ENCODE measurements around the gene MBD3L1. TPM values are rescaled to one million over a fixed set of nuclear protein-coding genes. Genes with fewer than 3 reads are reported as not detected.
A peak's percentile ranks its signal among the peaks of the same experiment; 100 is the strongest.

The MBD3L1 gene
- total and polyA plus RNA-seq, 4 donors = not detected

- H3K4me1 ChIP-seq (ENCODE audit: control insufficient read depth in 1 of 2, insufficient read depth in 2 of 2, low read length in 2 of 2) = no peaks in the 10 kb centered on the region
- H3K27ac ChIP-seq (ENCODE audit: low read depth in 1 of 2, low read length in 2 of 2) = no peak overlapping the region
- peaks cover 3% of the 10 kb centered on the region for H3K9me3 ChIP-seq (ENCODE audit: control insufficient read depth, low read length)
- intact Hi-C loops (cut with DNase I) = no loop called here
- 94 to 95% methylated on average over 5 of the region's 5 CpGs for WGBS, 2 donors
- no peak overlapping the region for H3K4me3 ChIP-seq (ENCODE audit: low read length in 2 of 2)
- DNase-seq (no peak), ATAC-seq (ENCODE audit: low FRiP score) (no peak)
- H3K36me3 ChIP-seq (ENCODE audit: control insufficient read depth in 1 of 2, insufficient read depth in 2 of 2, low read length in 1 of 2) = peaks cover 5 to 25% of the 10 kb centered on the region in 2 donors
- no peaks in the 10 kb centered on the region for H3K27me3 ChIP-seq (ENCODE audit: control insufficient read depth in 1 of 2, insufficient read depth in 2 of 2, low read length in 1 of 2)
Observed at GRCh38 chr19:8826371-8826770, 5.8 kb upstream of the MBD3L1 start.

GRCh38 chr19:8827277-8827676, 4.9 kb upstream of the MBD3L1 start:
- H3K36me3 ChIP-seq (ENCODE audit: control insufficient read depth in 1 of 2, insufficient read depth in 2 of 2, low read length in 1 of 2) = peaks cover 0 to 19% of the 10 kb centered on the region in 2 donors

DNA sequence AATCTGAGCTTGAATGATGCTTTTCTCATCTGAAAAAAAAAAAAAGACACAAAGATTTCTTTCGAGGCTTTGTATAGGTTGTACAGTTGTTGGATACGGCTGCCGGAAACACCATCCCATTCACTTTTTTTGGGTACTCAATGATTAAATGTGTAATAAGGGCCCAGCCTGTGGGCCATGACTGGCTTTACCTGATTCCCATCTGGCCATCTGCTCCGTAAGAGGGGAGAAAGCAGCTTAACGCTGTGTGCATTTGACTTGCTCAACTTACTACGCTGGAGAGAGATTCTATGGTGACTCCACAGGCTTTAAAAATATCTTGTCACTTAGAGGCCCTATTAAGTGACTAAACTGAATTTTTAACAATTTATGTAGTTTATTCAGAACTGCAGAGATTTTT, 804 bp upstream of the MBD3L1 start:
- ATAC-seq (ENCODE audit: low FRiP score) (no peak), DNase-seq (no peak)
- Histone ChIP-seq H3K4me3 (ENCODE audit: low read length in 2 of 2) (peak overlapping the region; percentile 39 to 62), H3K27me3 (ENCODE audit: control insufficient read depth in 1 of 2, insufficient read depth in 2 of 2, low read length in 1 of 2) (no peaks in the 10 kb centered on the region), H3K36me3 (ENCODE audit: control insufficient read depth in 1 of 2, insufficient read depth in 2 of 2, low read length in 1 of 2) (peaks cover 0 to 2% of the 10 kb centered on the region in 2 donors), H3K27ac (ENCODE audit: low read depth in 1 of 2, low read length in 2 of 2) (no peak overlapping the region), H3K9me3 (ENCODE audit: control insufficient read depth, low read length) (no peaks in the 10 kb centered on the region), H3K4me1 (ENCODE audit: control insufficient read depth in 1 of 2, insufficient read depth in 2 of 2, low read length in 2 of 2) (no peaks in the 10 kb centered on the region)
- intact Hi-C loops (cut with DNase I) = loop anchor here in 1 of 2 donors (5.0 kb wide), 1 partner anchor 311 kb away; the partner anchor contains the start of gene ZNF317
- 34 to 41% methylated on average over 6 of the region's 6 CpGs for WGBS, 2 donors

More at GRCh38 chr19:8827277-8827676, 4.9 kb upstream of the MBD3L1 start:
- DNase-seq (no peak), ATAC-seq (ENCODE audit: low FRiP score) (no peak)
- intact Hi-C loops (cut with DNase I) = no loop called here
- Histone ChIP-seq H3K27ac (ENCODE audit: low read depth in 1 of 2, low read length in 2 of 2) (no peak overlapping the region), H3K4me1 (ENCODE audit: control insufficient read depth in 1 of 2, insufficient read depth in 2 of 2, low read length in 2 of 2) (no peaks in the 10 kb centered on the region), H3K4me3 (ENCODE audit: low read length in 2 of 2) (no peak overlapping the region), H3K9me3 (ENCODE audit: control insufficient read depth, low read length) (no peaks in the 10 kb centered on the region), H3K27me3 (ENCODE audit: control insufficient read depth in 1 of 2, insufficient read depth in 2 of 2, low read length in 1 of 2) (no peaks in the 10 kb centered on the region)

DNA sequence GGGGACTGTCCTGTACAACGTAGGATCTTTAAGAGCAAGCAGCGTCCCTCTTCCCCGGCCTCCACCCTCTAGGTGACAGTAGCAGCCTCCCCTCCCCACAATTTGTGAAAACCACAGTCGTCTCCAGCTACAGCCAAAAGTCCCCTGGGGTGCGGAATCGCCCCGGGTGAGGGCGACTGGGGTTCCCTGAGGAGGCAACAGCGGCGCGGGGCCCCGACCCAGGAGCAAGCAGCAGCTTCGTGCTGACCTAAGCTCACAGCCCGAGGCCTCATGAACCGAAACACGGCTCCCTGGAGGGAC, 395 bp upstream of the MBD3L1 start:
- 1% methylated on average over 16 of the region's 16 CpGs for WGBS, 2 donors
- Histone ChIP-seq H3K27me3 (ENCODE audit: control insufficient read depth in 1 of 2, insufficient read depth in 2 of 2, low read length in 1 of 2) (no peaks in the 10 kb centered on the region), H3K27ac (ENCODE audit: low read depth in 1 of 2, low read length in 2 of 2) (peak overlapping the region in 1 of 2 donors; percentile 58), H3K9me3 (ENCODE audit: control insufficient read depth, low read length) (no peaks in the 10 kb centered on the region), H3K36me3 (ENCODE audit: control insufficient read depth in 1 of 2, insufficient read depth in 2 of 2, low read length in 1 of 2) (peaks cover 0 to 2% of the 10 kb centered on the region in 2 donors), H3K4me3 (ENCODE audit: low read length in 2 of 2) (peak overlapping the region; percentile 39 to 62), H3K4me1 (ENCODE audit: control insufficient read depth in 1 of 2, insufficient read depth in 2 of 2, low read length in 2 of 2) (no peaks in the 10 kb centered on the region)
- intact Hi-C loops (cut with DNase I) = loop anchor here in 1 of 2 donors (5.0 kb wide), 1 partner anchor 311 kb away; the partner anchor contains the start of gene ZNF317
- DNase-seq (no peak), ATAC-seq (ENCODE audit: low FRiP score) (no peak)

DNA sequence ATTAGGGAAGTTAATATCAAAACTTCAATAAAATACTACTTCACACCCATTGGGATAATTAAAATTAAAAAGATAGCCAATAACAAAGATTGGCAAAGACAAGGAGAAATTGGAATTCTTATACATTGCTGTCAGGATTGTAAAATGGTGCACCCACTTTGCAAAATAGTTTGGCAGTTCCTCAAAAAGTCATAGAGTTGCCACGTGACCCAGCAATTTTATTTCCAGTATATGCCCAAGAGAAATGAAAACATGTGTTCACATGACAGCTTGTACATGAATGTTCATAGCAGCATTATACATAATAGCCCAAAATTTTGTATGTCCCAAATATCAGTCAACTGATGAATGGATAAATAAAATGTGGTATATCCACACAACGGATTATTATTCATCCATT, 3.3 kb downstream of the MBD3L1 start:
- no peak for ATAC-seq (ENCODE audit: low FRiP score)
- 56 to 60% methylated on average over 2 of the region's 2 CpGs for WGBS, 2 donors
- H3K36me3 ChIP-seq (ENCODE audit: control insufficient read depth in 1 of 2, insufficient read depth in 2 of 2, low read length in 1 of 2) = no peaks in the 10 kb centered on the region

DNA sequence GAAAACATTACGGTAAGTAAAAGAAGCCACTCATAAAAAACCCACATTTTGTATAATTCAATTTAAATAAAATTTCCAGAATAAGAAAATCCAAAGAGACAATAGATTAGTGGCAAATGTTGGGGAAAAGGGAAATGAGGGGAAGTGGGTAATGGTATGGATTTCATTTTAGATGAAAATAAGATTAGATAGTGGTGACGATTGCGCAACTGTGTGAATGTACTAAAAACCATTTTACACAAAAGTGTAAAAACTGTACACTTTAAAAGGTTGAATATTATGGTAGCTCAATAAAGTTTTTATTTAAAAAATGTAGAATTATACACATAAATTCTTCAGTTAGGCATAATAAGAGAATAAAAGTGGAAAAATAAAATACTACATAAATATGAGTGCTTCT, 3.7 kb downstream of the MBD3L1 start:
- intact Hi-C loops (cut with DNase I) = no loop called here
- no peaks in the 10 kb centered on the region for H3K27me3 ChIP-seq (ENCODE audit: control insufficient read depth in 1 of 2, insufficient read depth in 2 of 2, low read length in 1 of 2)
- H3K4me1 ChIP-seq (ENCODE audit: control insufficient read depth in 1 of 2, insufficient read depth in 2 of 2, low read length in 2 of 2) = no peaks in the 10 kb centered on the region
- no peak overlapping the region for H3K4me3 ChIP-seq (ENCODE audit: low read length in 2 of 2)
- DNase-seq = no peak
- H3K9me3 ChIP-seq (ENCODE audit: control insufficient read depth, low read length) = no peaks in the 10 kb centered on the region
- no peak for ATAC-seq (ENCODE audit: low FRiP score)
- WGBS, 2 donors = 91 to 96% methylated on average over 3 of the region's 3 CpGs
- H3K27ac ChIP-seq (ENCODE audit: low read depth in 1 of 2, low read length in 2 of 2) = no peak overlapping the region
- no peaks in the 10 kb centered on the region for H3K36me3 ChIP-seq (ENCODE audit: control insufficient read depth in 1 of 2, insufficient read depth in 2 of 2, low read length in 1 of 2)

More for the DNA sequence above, 3.3 kb downstream of the MBD3L1 start:
- intact Hi-C loops (cut with DNase I) = no loop called here
- Histone ChIP-seq H3K9me3 (ENCODE audit: control insufficient read depth, low read length) (no peaks in the 10 kb centered on the region), H3K27ac (ENCODE audit: low read depth in 1 of 2, low read length in 2 of 2) (no peak overlapping the region), H3K4me1 (ENCODE audit: control insufficient read depth in 1 of 2, insufficient read depth in 2 of 2, low read length in 2 of 2) (no peaks in the 10 kb centered on the region), H3K27me3 (ENCODE audit: control insufficient read depth in 1 of 2, insufficient read depth in 2 of 2, low read length in 1 of 2) (no peaks in the 10 kb centered on the region), H3K4me3 (ENCODE audit: low read length in 2 of 2) (no peak overlapping the region)
- DNase-seq = no peak

GRCh38 chr19:8840708-8841107, 8.5 kb downstream of the MBD3L1 start:
- no peak overlapping the region for H3K4me3 ChIP-seq (ENCODE audit: low read length in 2 of 2)
- H3K4me1 ChIP-seq (ENCODE audit: control insufficient read depth in 1 of 2, insufficient read depth in 2 of 2, low read length in 2 of 2) = no peaks in the 10 kb centered on the region
- ATAC-seq (ENCODE audit: low FRiP score) (no peak), DNase-seq (no peak)
- H3K9me3 ChIP-seq (ENCODE audit: control insufficient read depth, low read length) = no peaks in the 10 kb centered on the region
- H3K27me3 ChIP-seq (ENCODE audit: control insufficient read depth in 1 of 2, insufficient read depth in 2 of 2, low read length in 1 of 2) = no peaks in the 10 kb centered on the region
- H3K36me3 ChIP-seq (ENCODE audit: control insufficient read depth in 1 of 2, insufficient read depth in 2 of 2, low read length in 1 of 2) = no peaks in the 10 kb centered on the region
- intact Hi-C loops (cut with DNase I) = no loop called here
- WGBS, 2 donors = 75 to 77% methylated on average over 5 of the region's 5 CpGs
- no peak overlapping the region for H3K27ac ChIP-seq (ENCODE audit: low read depth in 1 of 2, low read length in 2 of 2)

GRCh38 chr19:8846819-8847218, 14.6 kb downstream of the MBD3L1 start:
- Histone ChIP-seq H3K36me3 (ENCODE audit: control insufficient read depth in 1 of 2, insufficient read depth in 2 of 2, low read length in 1 of 2) (no peaks in the 10 kb centered on the region), H3K27me3 (ENCODE audit: control insufficient read depth in 1 of 2, insufficient read depth in 2 of 2, low read length in 1 of 2) (no peaks in the 10 kb centered on the region), H3K4me1 (ENCODE audit: control insufficient read depth in 1 of 2, insufficient read depth in 2 of 2, low read length in 2 of 2) (no peaks in the 10 kb centered on the region), H3K27ac (ENCODE audit: low read depth in 1 of 2, low read length in 2 of 2) (no peak overlapping the region), H3K4me3 (ENCODE audit: low read length in 2 of 2) (no peak overlapping the region), H3K9me3 (ENCODE audit: control insufficient read depth, low read length) (peaks cover 3% of the 10 kb centered on the region)
- DNase-seq (no peak), ATAC-seq (ENCODE audit: low FRiP score) (no peak)
- intact Hi-C loops (cut with DNase I) = no loop called here
- WGBS, 2 donors = 75 to 77% methylated on average over 3 of the region's 3 CpGs

DNA sequence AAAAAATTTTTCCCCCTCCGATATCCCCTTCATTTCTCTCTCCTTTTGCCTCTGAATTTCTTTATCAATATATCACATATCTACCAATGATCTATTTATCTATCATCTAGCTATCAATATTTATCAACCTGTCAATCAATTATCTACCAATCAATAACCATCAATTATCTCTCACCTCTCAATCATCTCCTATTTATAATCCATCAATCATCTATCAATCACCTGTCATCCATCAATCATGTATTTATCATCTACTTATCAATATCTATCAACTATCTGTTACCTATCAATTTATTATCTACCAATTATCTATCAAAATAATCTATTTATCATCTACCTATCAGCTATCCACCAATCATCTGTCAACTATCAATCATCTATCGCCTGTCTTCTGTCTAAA, 17.1 kb downstream of the MBD3L1 start:
- no peaks in the 10 kb centered on the region for H3K4me1 ChIP-seq (ENCODE audit: control insufficient read depth in 1 of 2, insufficient read depth in 2 of 2, low read length in 2 of 2)
- no peaks in the 10 kb centered on the region for H3K27me3 ChIP-seq (ENCODE audit: control insufficient read depth in 1 of 2, insufficient read depth in 2 of 2, low read length in 1 of 2)
- intact Hi-C loops (cut with DNase I) = no loop called here
- no peaks in the 10 kb centered on the region for H3K36me3 ChIP-seq (ENCODE audit: control insufficient read depth in 1 of 2, insufficient read depth in 2 of 2, low read length in 1 of 2)
- DNase-seq = no peak
- peaks cover 3% of the 10 kb centered on the region for H3K9me3 ChIP-seq (ENCODE audit: control insufficient read depth, low read length)
- WGBS, 2 donors = 88 to 94% methylated on average over 2 of the region's 2 CpGs
- H3K27ac ChIP-seq (ENCODE audit: low read depth in 1 of 2, low read length in 2 of 2) = no peak overlapping the region
- H3K4me3 ChIP-seq (ENCODE audit: low read length in 2 of 2) = no peak overlapping the region
- no peak for ATAC-seq (ENCODE audit: low FRiP score)
